HepG2 (cell line): ENCODE measurements around the gene IL17RC. TPM values are rescaled to one million over a fixed set of nuclear protein-coding genes. Genes with fewer than 3 reads are reported as not detected.

ENCODE experiments used
- CBX1 ChIP-seq: IDR thresholded peaks from one replicate; pipeline ENCODE4 v1.6.1; 2016; ENCODE audit warnings: antibody characterized with exemption, low read depth
- CCAR2 ChIP-seq: fragments of 200-400 bp; formaldehyde crosslinking; optimal IDR thresholded peaks from 2 replicates; pipeline ENCODE3; 2018; ENCODE audit warnings: low read depth, mild to moderate bottlenecking, low read length, moderate library complexity
- FOXK1 ChIP-seq: sonication (generic); formaldehyde crosslinking; IDR thresholded peaks from 2 replicates; pipeline ENCODE4 v1.4.0; 2020; ENCODE audit warnings: low read depth, missing genetic modification reagents, borderline replicate concordance
- MTF1 ChIP-seq: sonication (generic); formaldehyde crosslinking; IDR thresholded peaks from 2 replicates; pipeline ENCODE4 v1.5.0; 2020; ENCODE audit warnings: missing genetic modification reagents
- NR2F6 ChIP-seq, 2 experiments: IDR thresholded peaks; 2 replicates each; pipeline ENCODE4 v1.6.1; 2016; ENCODE audit warnings: antibody characterized with exemption in 1 of 2, mild to moderate bottlenecking in 1 of 2
- RELA ChIP-seq: sonication (generic); formaldehyde crosslinking; IDR thresholded peaks from 2 replicates; pipeline ENCODE4 v1.4.0; 2020; ENCODE audit warnings: missing genetic modification reagents
- TP53 ChIP-seq: sonication (generic); formaldehyde crosslinking; conservative IDR thresholded peaks from 2 replicates; pipeline ENCODE4 v1.4.0; 2020; ENCODE audit warnings: missing genetic modification reagents
- ZFYVE20 ChIP-seq: sonication (generic); formaldehyde crosslinking; IDR thresholded peaks from 2 replicates; pipeline ENCODE4 v1.8.0; 2023; ENCODE audit warnings: low read depth, mild to moderate bottlenecking, moderate library complexity, missing genetic modification reagents, borderline replicate concordance
- ZNF205 ChIP-seq: IDR thresholded peaks from 2 replicates; pipeline ENCODE4 v1.6.1; 2018; ENCODE audit warnings: missing biosample characterization, missing genetic modification reagents
- ZNF33A ChIP-seq: sonication (generic); formaldehyde crosslinking; IDR thresholded peaks from 2 replicates; pipeline ENCODE4 v1.5.1; 2020; ENCODE audit warnings: missing genetic modification reagents, mild to moderate bottlenecking, moderate library complexity, borderline replicate concordance
- ZNF557 ChIP-seq: sonication (generic); formaldehyde crosslinking; IDR thresholded peaks from 2 replicates; pipeline ENCODE4 v1.4.0; 2020; ENCODE audit warnings: missing genetic modification reagents
- polyA plus RNA-seq, 8 experiments: library from polyadenylated mRNA; depleted of rRNA in 3 of 8; stranded (reverse) in 7 of 8; unstranded in 1 of 8; fragments of >200 nt; fragmentation: Illumina TruSeq in 4 of 8; extraction: Trizol in 4 of 8; gene quantifications; 2 replicates each; pipeline versions ENCODE4 v1.2.1 to v1.2.3, GENCODE V29; 2011 to 2016; ENCODE audit warnings: low read depth in 4 of 8, missing spikeins in 1 of 8, mixed read lengths in 1 of 8; ENCODE audit not compliant: insufficient read depth in 1 of 8
- total RNA-seq, 5 experiments: library from RNA; depleted of rRNA; stranded (reverse); fragments of >200 nt; fragmentation: Illumina TruSeq; extraction: Trizol; gene quantifications; 2 replicates each; pipeline ENCODE4 v1.2.3, GENCODE V29; 2016; ENCODE audit warnings: low read depth in 1 of 5
- TF ChIP-seq, protein P1 (sequence below): sonication (generic); formaldehyde crosslinking; IDR thresholded peaks from 2 replicates; pipeline ENCODE4 v1.4.0; 2020; ENCODE audit warnings: mild to moderate bottlenecking, missing genetic modification reagents
- TF ChIP-seq, protein P2 (sequence below): IDR thresholded peaks from 2 replicates; pipeline ENCODE4 v1.6.1; 2016
- TF ChIP-seq, protein P3 (sequence below): sonication (generic); formaldehyde crosslinking; IDR thresholded peaks from 2 replicates; pipeline ENCODE4 v1.4.0; 2020; ENCODE audit warnings: missing genetic modification reagents
- TF ChIP-seq, protein P4 (sequence below): sonication (generic); formaldehyde crosslinking; IDR thresholded peaks from 2 replicates; pipeline ENCODE4 v1.4.0; 2020; ENCODE audit warnings: missing genetic modification reagents, borderline replicate concordance
- TF ChIP-seq, protein P5 (sequence below): sonication (generic); formaldehyde crosslinking; IDR thresholded peaks from 2 replicates; pipeline ENCODE4 v1.5.1; 2020; ENCODE audit warnings: mild to moderate bottlenecking, missing genetic modification reagents

IL17RC gene
- total and polyA plus RNA-seq, 2 of the 13 experiments (the other 11 are each of a cell fraction or from before 2014, with no cell fraction given): 20.7 to 24.0 TPM

DNA sequence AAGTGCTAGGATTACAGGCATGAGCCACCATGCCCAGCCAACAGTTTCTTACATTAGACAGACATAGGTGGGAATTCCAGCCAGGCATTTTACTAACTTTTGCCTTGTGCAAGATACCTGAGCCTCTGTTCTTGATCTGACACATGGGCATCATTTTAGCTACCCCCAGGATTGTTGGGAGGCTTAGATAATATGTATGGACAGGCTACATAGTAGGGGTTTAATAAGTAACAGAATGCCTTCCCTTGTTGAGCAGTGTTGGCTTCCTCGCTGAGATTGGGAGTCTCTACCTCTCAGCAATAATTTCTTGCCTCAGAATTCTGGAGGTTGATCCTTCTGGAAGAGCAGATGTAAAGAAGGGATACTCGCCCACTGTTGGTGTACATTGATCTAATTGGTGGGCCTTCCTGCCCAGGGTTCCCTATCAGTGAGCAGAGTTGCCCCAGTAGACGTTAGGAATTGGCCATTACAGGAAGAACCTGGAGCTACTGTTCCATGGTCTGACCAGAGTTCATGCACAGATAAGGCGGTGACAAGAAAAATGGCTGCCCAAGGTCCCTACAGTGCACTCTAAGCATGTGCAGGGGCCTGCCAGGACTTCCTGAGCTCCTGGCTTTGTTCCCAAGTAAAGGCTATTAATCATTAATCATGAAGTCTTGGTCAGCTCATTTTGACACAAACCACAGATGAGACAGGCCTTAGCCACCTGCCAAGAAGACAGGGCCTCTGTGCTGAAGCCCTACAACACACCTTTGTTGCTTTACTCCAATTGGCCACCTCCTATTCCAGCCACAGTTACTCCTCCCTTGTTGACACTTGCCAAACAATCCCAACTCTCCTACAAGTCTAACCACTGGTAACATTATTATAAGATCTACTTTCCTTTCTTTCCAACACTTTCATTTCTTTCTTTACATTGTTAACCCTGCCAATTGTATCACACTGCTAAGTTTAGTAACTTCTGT is 19.2 kb upstream of the IL17RC start (continued):
- TF ChIP-seq, protein P1, sequence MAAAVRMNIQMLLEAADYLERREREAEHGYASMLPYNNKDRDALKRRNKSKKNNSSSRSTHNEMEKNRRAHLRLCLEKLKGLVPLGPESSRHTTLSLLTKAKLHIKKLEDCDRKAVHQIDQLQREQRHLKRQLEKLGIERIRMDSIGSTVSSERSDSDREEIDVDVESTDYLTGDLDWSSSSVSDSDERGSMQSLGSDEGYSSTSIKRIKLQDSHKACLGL: no peak
- TF ChIP-seq, protein P2, sequence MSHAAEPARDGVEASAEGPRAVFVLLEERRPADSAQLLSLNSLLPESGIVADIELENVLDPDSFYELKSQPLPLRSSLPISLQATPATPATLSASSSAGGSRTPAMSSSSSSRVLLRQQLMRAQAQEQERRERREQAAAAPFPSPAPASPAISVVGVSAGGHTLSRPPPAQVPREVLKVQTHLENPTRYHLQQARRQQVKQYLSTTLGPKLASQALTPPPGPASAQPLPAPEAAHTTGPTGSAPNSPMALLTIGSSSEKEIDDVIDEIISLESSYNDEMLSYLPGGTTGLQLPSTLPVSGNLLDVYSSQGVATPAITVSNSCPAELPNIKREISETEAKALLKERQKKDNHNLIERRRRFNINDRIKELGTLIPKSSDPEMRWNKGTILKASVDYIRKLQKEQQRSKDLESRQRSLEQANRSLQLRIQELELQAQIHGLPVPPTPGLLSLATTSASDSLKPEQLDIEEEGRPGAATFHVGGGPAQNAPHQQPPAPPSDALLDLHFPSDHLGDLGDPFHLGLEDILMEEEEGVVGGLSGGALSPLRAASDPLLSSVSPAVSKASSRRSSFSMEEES (CRISPR knock-in tag): 0 out of 2 replicates have a peak, but pooled peaks have one; percentile 56
- TF ChIP-seq RELA (CRISPR knock-in tag): no peak
- no peak for TF ChIP-seq ZFYVE20 (CRISPR knock-in tag)
- no peak for TF ChIP-seq MTF1 (CRISPR knock-in tag)
- no peak for TF ChIP-seq TP53
- no peak for TF ChIP-seq ZNF205 (CRISPR knock-in tag)
- peak; percentile 34; the same call in 1 of the 2 replicates for TF ChIP-seq NR2F6 (IDR thresholded peaks at IDR 0.05)
- TF ChIP-seq NR2F6 (CRISPR knock-in tag; IDR thresholded peaks at IDR 0.05): 0 out of 2 replicates have a peak, but pooled peaks have one; percentile 15
- TF ChIP-seq CCAR2: no peak
- no peak for TF ChIP-seq ZNF33A (CRISPR knock-in tag)
- TF ChIP-seq, protein P3, sequence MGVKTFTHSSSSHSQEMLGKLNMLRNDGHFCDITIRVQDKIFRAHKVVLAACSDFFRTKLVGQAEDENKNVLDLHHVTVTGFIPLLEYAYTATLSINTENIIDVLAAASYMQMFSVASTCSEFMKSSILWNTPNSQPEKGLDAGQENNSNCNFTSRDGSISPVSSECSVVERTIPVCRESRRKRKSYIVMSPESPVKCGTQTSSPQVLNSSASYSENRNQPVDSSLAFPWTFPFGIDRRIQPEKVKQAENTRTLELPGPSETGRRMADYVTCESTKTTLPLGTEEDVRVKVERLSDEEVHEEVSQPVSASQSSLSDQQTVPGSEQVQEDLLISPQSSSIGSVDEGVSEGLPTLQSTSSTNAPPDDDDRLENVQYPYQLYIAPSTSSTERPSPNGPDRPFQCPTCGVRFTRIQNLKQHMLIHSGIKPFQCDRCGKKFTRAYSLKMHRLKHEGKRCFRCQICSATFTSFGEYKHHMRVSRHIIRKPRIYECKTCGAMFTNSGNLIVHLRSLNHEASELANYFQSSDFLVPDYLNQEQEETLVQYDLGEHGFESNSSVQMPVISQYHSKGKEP (CRISPR knock-in tag): no peak
- TF ChIP-seq, protein P4, sequence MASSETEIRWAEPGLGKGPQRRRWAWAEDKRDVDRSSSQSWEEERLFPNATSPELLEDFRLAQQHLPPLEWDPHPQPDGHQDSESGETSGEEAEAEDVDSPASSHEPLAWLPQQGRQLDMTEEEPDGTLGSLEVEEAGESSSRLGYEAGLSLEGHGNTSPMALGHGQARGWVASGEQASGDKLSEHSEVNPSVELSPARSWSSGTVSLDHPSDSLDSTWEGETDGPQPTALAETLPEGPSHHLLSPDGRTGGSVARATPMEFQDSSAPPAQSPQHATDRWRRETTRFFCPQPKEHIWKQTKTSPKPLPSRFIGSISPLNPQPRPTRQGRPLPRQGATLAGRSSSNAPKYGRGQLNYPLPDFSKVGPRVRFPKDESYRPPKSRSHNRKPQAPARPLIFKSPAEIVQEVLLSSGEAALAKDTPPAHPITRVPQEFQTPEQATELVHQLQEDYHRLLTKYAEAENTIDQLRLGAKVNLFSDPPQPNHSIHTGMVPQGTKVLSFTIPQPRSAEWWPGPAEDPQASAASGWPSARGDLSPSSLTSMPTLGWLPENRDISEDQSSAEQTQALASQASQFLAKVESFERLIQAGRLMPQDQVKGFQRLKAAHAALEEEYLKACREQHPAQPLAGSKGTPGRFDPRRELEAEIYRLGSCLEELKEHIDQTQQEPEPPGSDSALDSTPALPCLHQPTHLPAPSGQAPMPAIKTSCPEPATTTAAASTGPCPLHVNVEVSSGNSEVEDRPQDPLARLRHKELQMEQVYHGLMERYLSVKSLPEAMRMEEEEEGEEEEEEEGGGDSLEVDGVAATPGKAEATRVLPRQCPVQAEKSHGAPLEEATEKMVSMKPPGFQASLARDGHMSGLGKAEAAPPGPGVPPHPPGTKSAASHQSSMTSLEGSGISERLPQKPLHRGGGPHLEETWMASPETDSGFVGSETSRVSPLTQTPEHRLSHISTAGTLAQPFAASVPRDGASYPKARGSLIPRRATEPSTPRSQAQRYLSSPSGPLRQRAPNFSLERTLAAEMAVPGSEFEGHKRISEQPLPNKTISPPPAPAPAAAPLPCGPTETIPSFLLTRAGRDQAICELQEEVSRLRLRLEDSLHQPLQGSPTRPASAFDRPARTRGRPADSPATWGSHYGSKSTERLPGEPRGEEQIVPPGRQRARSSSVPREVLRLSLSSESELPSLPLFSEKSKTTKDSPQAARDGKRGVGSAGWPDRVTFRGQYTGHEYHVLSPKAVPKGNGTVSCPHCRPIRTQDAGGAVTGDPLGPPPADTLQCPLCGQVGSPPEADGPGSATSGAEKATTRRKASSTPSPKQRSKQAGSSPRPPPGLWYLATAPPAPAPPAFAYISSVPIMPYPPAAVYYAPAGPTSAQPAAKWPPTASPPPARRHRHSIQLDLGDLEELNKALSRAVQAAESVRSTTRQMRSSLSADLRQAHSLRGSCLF (CRISPR knock-in tag): no peak; the same call in 1 of the 2 replicates
- peak; percentile 68 for TF ChIP-seq CBX1
- TF ChIP-seq ZNF557: 0 out of 2 replicates have a peak, but pooled peaks have one; percentile 21
- TF ChIP-seq, protein P5, sequence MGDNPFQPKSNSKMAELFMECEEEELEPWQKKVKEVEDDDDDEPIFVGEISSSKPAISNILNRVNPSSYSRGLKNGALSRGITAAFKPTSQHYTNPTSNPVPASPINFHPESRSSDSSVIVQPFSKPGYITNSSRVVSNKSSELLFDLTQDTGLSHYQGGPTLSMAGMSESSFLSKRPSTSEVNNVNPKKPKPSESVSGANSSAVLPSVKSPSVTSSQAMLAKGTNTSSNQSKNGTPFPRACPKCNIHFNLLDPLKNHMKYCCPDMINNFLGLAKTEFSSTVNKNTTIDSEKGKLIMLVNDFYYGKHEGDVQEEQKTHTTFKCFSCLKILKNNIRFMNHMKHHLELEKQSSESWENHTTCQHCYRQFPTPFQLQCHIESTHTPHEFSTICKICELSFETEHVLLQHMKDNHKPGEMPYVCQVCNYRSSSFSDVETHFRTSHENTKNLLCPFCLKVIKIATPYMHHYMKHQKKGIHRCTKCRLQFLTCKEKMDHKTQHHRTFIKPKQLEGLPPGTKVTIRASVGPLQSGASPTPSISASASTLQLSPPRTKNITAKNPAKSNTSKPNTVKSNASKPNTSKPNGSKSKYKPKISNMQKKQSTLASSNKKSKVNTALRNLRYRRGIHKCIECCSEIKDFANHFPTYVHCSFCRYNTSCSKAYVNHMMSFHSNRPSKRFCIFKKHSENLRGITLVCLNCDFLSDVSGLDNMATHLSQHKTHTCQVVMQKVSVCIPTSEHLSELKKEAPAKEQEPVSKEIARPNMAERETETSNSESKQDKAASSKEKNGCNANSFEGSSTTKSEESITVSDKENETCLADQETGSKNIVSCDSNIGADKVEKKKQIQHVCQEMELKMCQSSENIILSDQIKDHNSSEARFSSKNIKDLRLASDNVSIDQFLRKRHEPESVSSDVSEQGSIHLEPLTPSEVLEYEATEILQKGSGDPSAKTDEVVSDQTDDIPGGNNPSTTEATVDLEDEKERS (CRISPR knock-in tag): 0 out of 2 replicates have a peak, but pooled peaks have one; percentile 36
- TF ChIP-seq FOXK1 (CRISPR knock-in tag): peak; percentile 81; the same call in 1 of the 2 replicates
